Measurements from ENCODE around the gene SLC25A34. TPM values are rescaled to one million over a fixed set of nuclear protein-coding genes. Genes with fewer than 3 reads are reported as not detected.

The SLC25A34 gene
- total RNA-seq, 1 experiment from 2014 or later, result 0.59 TPM

GRCh38 chr1:15730936-15731335, 5.1 kb upstream of the SLC25A34 start:
- DNase-seq (ENCODE audit: low read depth, low spot score), result no peak
- no peak overlapping the region for H3K27ac ChIP-seq (ENCODE audit: low read depth, low read length)
- H4K20me1 ChIP-seq (ENCODE audit: insufficient read depth), result no peaks in the 10 kb centered on the region
- ChIA-PET CTCF (interaction anchor here (1.5 kb wide), 1 partner anchor 10 kb away, joined by 4 read pairs; no protein-coding TSS in a partner anchor), POLR2A (no interaction called here), RAD21 (ENCODE audit: low non-redundant PET in 1 of 2, low total read pairs in 2 of 2, uncharacterized antibody in 2 of 2, unreplicated experiment in 2 of 2) (no interaction called here)
- no peak overlapping the region for H3K4me2 ChIP-seq (ENCODE audit: low read length)
- H3K27me3 ChIP-seq (ENCODE audit: insufficient read depth, low read length), result no peaks in the 10 kb centered on the region
- peaks cover 3 to 5% of the 10 kb centered on the region in 2 experiments; a peak in 1 of 4 replicates for H3K4me1 ChIP-seq (ENCODE audit: control insufficient read depth in 1 of 2, insufficient read depth in 2 of 2, low read length in 2 of 2)
- H3K79me2 ChIP-seq (ENCODE audit: insufficient read depth, low read length), result no peaks in the 10 kb centered on the region
- intact Hi-C loops (cut with micrococcal nuclease), result no loop called here
- H2AFZ ChIP-seq (ENCODE audit: low read depth, low read length, poor library complexity, severe bottlenecking), result no peak overlapping the region
- no peak overlapping the region for H3K4me3 ChIP-seq (replicated peaks in 1 of 2; ENCODE audit: low read depth in 1 of 2, low read length in 2 of 2)
- BruUV-seq (replicated peaks), result no TSS peak
- peaks cover 0 to 7% of the 10 kb centered on the region in 2 experiments; a peak in 1 of 4 replicates for H3K36me3 ChIP-seq (ENCODE audit: control insufficient read depth in 1 of 2, insufficient read depth in 2 of 2, low read length in 2 of 2)
- no peak overlapping the region for H3K9ac ChIP-seq (ENCODE audit: low read length)
- H3K9me3 ChIP-seq (ENCODE audit: control insufficient read depth in 1 of 2, insufficient read depth in 1 of 2, low read depth in 1 of 2, low read length in 2 of 2), result no peaks in the 10 kb centered on the region
- no peak for ATAC-seq
- TF ChIP-seq ZBTB33 (IDR thresholded peaks at IDR 0.05; ENCODE audit: extremely low read depth, insufficient replicate concordance, low read length) (no peak), EZH2 (IDR thresholded peaks at IDR 0.05) (no peak), POLR2AphosphoS5 (IDR thresholded peaks at IDR 0.05; ENCODE audit: low read depth, low read length) (no peak), POLR2A (IDR thresholded peaks at IDR 0.05; ENCODE audit: borderline replicate concordance, extremely low read depth, insufficient read depth, insufficient read length) (no peak), MAX (IDR thresholded peaks at IDR 0.05) (no peak), SP1 (IDR thresholded peaks at IDR 0.05; ENCODE audit: low read depth) (no peak), JUND (IDR thresholded peaks at IDR 0.05) (no peak), ELF1 (IDR thresholded peaks at IDR 0.05; ENCODE audit: borderline replicate concordance, low read depth) (no peak), CEBPB (IDR thresholded peaks at IDR 0.05; ENCODE audit: low read depth) (no peak), FOSL1 (IDR thresholded peaks at IDR 0.05; ENCODE audit: low read depth) (no peak), YY1 (IDR thresholded peaks at IDR 0.05; ENCODE audit: extremely low read depth, insufficient replicate concordance, low read depth, low read length) (no peak), SIN3A (IDR thresholded peaks at IDR 0.05; ENCODE audit: low read depth) (no peak), CBX3 (IDR thresholded peaks at IDR 0.05; ENCODE audit: low read depth) (no peak)
- no peaks in the 10 kb centered on the region for H3K9me2 ChIP-seq (ENCODE audit: insufficient read depth)

Data from HCT116 (cell line).